Mesothelial cell of epicardium (in vitro differentiated cells): Measurements from ENCODE around the gene MLLT3. TPM values are rescaled to one million over a fixed set of nuclear protein-coding genes. Genes with fewer than 3 reads are reported as not detected.

Experiments
- DNase-seq, 2 experiments: peaks; one replicate each; pipeline ENCODE4 v3.0.0; 2021; ENCODE audit warnings: low spot score in 2 of 2; ENCODE audit not compliant: unreplicated experiment in 2 of 2
- H3K27ac Mint-ChIP-seq: 2 replicates; pipeline ENCODE4 v1.8.0; 2021; ENCODE audit warnings: mixed read lengths
- H3K27me3 Mint-ChIP-seq: 2 replicates; pipeline ENCODE4 v1.8.0; 2021; ENCODE audit warnings: low read depth, mixed read lengths
- H3K36me3 Mint-ChIP-seq: 2 replicates; pipeline ENCODE4 v1.8.0; 2021; ENCODE audit warnings: mixed read lengths
- H3K4me1 Mint-ChIP-seq: 2 replicates; pipeline ENCODE4 v1.8.0; 2021; ENCODE audit warnings: mixed read lengths
- H3K4me3 Mint-ChIP-seq: 2 replicates; pipeline ENCODE4 v1.8.0; 2021; ENCODE audit warnings: mild to moderate bottlenecking, moderate library complexity, mixed read lengths
- H3K9me3 Mint-ChIP-seq: 2 replicates; pipeline ENCODE4 v1.8.0; 2021; ENCODE audit warnings: mixed read lengths
- total RNA-seq: library from RNA; stranded (reverse); gene quantifications from 3 replicates; pipeline ENCODE4 v1.2.1, GENCODE V29; 2021
- TF ChIP-seq, protein P1 (sequence below): fragments of 200-600 bp; sonication (generic); IDR thresholded peaks from one replicate; pipeline ENCODE4 v1.5.0; 2021; ENCODE audit warnings: antibody characterized with exemption; ENCODE audit not compliant: unreplicated experiment

The MLLT3 gene
- total RNA-seq, 1 donor from 2014 or later = 45.8 TPM

DNA sequence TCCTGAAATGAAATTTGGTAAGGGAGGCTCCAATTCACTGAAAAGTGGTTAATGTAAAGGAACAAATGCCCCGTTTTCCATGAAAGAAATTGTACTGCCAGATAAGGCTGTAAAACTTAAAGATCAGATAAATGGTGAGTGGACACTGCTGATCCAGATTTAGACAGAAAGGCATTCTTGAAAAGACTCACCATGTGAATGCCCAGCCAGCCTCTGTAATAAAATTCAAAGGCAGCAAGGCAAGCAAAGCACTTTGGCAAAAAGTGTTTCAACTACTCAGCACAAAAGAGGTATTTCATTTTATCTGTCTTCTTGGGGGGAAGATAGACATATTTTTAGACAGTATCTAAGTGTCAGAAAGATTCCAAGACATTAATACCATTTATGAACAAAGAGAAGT lies 133.6 kb downstream of the MLLT3 start:
- Mint-ChIP-seq H3K4me1 (peaks cover 32% of the 10 kb centered on the region), H3K27ac (no peak overlapping the region), H3K4me3 (no peak overlapping the region), H3K27me3 (no peaks in the 10 kb centered on the region), H3K9me3 (no peaks in the 10 kb centered on the region), H3K36me3 (no peaks in the 10 kb centered on the region)
- DNase-seq = no peak
- TF ChIP-seq, protein P1, sequence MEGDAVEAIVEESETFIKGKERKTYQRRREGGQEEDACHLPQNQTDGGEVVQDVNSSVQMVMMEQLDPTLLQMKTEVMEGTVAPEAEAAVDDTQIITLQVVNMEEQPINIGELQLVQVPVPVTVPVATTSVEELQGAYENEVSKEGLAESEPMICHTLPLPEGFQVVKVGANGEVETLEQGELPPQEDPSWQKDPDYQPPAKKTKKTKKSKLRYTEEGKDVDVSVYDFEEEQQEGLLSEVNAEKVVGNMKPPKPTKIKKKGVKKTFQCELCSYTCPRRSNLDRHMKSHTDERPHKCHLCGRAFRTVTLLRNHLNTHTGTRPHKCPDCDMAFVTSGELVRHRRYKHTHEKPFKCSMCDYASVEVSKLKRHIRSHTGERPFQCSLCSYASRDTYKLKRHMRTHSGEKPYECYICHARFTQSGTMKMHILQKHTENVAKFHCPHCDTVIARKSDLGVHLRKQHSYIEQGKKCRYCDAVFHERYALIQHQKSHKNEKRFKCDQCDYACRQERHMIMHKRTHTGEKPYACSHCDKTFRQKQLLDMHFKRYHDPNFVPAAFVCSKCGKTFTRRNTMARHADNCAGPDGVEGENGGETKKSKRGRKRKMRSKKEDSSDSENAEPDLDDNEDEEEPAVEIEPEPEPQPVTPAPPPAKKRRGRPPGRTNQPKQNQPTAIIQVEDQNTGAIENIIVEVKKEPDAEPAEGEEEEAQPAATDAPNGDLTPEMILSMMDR = no peak

DNA sequence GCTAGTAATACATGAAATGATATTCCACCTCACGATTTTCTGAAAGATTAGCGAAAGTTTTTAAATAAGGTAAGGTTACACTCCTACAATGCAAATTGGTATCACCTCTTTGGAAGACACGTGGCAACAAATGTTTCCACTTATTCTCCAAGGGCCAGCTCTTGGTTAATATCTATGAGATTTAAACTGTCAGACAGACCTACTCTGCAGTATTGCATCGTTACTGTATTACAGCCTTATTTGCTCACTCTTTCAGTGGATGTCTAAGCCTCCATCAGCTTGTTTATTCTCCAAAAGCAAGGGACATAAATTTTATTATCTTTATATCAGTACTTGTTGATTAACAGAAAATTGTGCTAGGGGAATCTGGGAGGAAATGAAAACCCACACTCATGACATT lies 135.7 kb downstream of the MLLT3 start:
- Mint-ChIP-seq H3K4me1 (peaks cover 39% of the 10 kb centered on the region), H3K36me3 (no peaks in the 10 kb centered on the region), H3K4me3 (no peak overlapping the region), H3K27me3 (no peaks in the 10 kb centered on the region), H3K27ac (no peak overlapping the region), H3K9me3 (no peaks in the 10 kb centered on the region)
- TF ChIP-seq, protein P1 = no peak
- DNase-seq = no peak

DNA sequence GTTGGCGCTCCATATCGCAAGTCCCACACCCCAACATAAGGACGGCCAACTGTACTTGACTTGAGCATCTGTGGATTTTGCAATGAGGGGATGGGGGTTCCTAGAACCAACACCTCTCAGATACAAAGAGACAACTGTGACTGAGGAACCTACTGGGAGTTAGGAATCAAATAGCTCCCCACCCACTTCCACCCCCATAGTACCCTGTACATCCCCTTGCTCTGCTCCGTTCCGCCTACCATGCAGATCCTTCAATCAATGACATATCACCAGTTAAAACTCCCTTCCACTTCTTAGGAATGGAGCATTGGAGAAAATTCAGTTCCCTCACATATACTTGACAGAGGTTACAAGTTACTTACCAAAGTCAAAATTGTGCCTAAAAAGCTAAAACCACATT lies 140.9 kb downstream of the MLLT3 start:
- Mint-ChIP-seq H3K36me3 (no peaks in the 10 kb centered on the region), H3K27me3 (no peaks in the 10 kb centered on the region), H3K4me1 (peaks cover 43% of the 10 kb centered on the region), H3K4me3 (no peak overlapping the region), H3K27ac (no peak overlapping the region), H3K9me3 (no peaks in the 10 kb centered on the region)
- TF ChIP-seq, protein P1 = no peak
- DNase-seq = no peak

DNA sequence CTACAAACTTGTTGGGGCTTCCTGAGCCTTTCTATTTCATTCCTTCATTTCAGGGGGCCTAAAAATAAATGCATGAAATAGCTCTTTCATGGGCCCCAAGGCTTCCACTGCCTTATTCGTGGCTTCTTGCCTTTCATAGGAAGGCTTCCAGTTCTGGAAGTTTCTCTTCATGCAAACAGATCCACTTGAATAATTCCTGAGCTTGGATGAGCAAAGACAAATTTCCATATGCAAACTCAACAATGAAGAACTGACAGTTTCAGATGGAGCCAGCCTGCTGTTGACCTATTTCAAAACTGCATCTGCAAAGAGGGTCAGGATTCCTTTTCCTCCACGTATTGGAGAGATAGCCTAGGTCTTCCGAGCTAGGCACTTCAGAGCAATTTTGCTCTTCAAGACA lies 142.1 kb downstream of the MLLT3 start:
- no peaks in the 10 kb centered on the region for H3K36me3 Mint-ChIP-seq
- H3K4me3 Mint-ChIP-seq = no peak overlapping the region
- no peaks in the 10 kb centered on the region for H3K9me3 Mint-ChIP-seq
- peaks cover 49% of the 10 kb centered on the region for H3K4me1 Mint-ChIP-seq
- no peak for DNase-seq
- H3K27me3 Mint-ChIP-seq = no peaks in the 10 kb centered on the region
- TF ChIP-seq, protein P1 = no peak
- no peak overlapping the region for H3K27ac Mint-ChIP-seq

DNA sequence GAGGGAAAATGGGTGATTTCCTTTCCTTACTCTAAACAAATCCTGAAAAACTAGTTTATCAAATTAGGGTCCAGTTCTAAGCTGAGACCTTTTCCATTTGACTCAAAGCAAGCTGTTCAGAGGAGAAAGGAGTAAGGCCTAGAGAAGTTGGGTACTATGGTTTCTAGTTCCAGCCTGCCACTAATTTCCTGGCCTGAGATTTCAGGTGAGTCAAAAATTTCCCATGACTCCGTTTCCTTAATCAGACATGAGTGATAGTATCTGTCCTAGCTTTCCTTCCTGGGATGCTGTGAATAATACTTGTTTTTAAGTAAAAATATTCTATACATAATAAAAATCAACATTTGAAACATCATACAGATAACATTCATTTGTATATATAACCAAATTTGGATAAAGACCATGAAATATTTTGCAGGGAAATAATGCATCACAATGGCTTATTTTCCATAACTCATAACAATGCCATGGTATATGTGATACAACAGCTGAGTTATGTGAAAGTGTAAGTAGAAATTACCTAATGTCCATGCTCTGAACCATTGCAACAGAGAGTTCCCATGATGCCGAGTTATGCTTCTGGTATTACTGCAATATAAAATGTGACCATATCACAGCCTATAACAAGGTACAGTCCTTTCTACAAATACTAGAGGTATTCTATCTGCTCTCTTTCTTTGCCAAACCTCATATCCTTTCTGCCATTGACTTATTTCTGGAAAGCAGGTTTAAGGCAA lies 142.7 kb downstream of the MLLT3 start:
- H3K4me3 Mint-ChIP-seq = no peak overlapping the region
- no peaks in the 10 kb centered on the region for H3K9me3 Mint-ChIP-seq
- no peak for DNase-seq
- no peaks in the 10 kb centered on the region for H3K27me3 Mint-ChIP-seq
- H3K4me1 Mint-ChIP-seq = peaks cover 54% of the 10 kb centered on the region
- H3K36me3 Mint-ChIP-seq = no peaks in the 10 kb centered on the region
- TF ChIP-seq, protein P1 = no peak
- H3K27ac Mint-ChIP-seq = peak overlapping the region; percentile 94
